Measurements from ENCODE around the gene MBD3L1.

The MBD3L1 gene

DNA sequence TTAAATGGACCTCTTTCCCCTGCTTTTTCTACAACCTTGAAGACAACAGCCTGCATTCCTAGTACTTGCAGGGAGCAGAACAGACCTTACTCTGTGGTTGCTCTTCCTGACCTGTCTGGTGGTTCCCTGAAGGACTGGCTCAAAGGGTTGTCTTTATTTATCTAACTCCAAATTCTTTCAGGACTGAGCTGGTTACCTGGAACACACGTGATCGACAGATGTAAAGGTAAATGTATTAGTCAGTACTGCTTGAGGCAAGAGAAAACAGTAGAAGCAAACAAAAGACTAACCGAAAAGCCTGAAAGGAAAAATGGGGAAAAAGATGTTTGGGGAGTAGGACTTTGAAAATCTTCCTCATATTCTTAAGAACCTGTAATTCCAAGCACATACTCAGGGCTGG lies 18.0 kb upstream of the MBD3L1 start:
- TF ChIP-seq EZH2phosphoT487 (IDR thresholded peaks at IDR 0.05; ENCODE audit: low read depth), result no peak
- TF ChIP-seq, protein P1, sequence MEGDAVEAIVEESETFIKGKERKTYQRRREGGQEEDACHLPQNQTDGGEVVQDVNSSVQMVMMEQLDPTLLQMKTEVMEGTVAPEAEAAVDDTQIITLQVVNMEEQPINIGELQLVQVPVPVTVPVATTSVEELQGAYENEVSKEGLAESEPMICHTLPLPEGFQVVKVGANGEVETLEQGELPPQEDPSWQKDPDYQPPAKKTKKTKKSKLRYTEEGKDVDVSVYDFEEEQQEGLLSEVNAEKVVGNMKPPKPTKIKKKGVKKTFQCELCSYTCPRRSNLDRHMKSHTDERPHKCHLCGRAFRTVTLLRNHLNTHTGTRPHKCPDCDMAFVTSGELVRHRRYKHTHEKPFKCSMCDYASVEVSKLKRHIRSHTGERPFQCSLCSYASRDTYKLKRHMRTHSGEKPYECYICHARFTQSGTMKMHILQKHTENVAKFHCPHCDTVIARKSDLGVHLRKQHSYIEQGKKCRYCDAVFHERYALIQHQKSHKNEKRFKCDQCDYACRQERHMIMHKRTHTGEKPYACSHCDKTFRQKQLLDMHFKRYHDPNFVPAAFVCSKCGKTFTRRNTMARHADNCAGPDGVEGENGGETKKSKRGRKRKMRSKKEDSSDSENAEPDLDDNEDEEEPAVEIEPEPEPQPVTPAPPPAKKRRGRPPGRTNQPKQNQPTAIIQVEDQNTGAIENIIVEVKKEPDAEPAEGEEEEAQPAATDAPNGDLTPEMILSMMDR (IDR thresholded peaks at IDR 0.05; ENCODE audit: low read depth, low read length), result no peak
- H3K4me1 ChIP-seq (ENCODE audit: low read length), result no peaks in the 10 kb centered on the region
- no peak overlapping the region for H2AFZ ChIP-seq (ENCODE audit: low read depth, low read length)
- H4K20me1 ChIP-seq (ENCODE audit: insufficient read depth, low read length), result no peaks in the 10 kb centered on the region
- H3K9me3 ChIP-seq (ENCODE audit: insufficient read depth, low read length), result peaks cover 46% of the 10 kb centered on the region
- H3K36me3 ChIP-seq (replicated peaks; ENCODE audit: low read depth, low read length), result no peaks in the 10 kb centered on the region
- no peak overlapping the region for H3K9ac ChIP-seq (ENCODE audit: low read length)
- no peaks in the 10 kb centered on the region for H3K27me3 ChIP-seq (ENCODE audit: low read depth, low read length)
- H3K79me2 ChIP-seq (ENCODE audit: low read length), result no peaks in the 10 kb centered on the region
- no peak overlapping the region for H3K4me2 ChIP-seq (ENCODE audit: low read length)
- H3K27ac ChIP-seq (ENCODE audit: low read length), result no peak overlapping the region
- H3K4me3 ChIP-seq (ENCODE audit: low read length), result no peak overlapping the region

DNA sequence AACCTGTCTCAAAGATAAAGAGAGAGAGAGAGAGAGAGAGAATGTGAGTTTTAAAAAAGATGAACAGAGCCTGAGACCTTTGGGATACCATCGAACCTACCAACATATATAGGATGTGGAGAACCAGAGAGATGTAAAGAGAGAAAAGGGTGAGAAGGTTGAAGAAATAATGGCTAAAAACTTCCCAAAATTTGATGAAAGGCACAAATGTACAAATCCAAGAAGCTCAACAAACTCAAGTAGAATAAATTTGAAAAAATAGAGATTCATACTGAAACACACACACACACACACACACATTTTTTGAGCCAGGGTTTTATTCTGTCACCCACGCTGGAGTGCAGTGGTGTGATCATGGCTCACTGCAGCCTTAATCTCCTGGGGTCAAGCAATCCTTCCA lies 16.4 kb upstream of the MBD3L1 start:
- Histone ChIP-seq H4K20me1 (ENCODE audit: insufficient read depth, low read length) (no peaks in the 10 kb centered on the region), H3K4me1 (ENCODE audit: low read length) (no peaks in the 10 kb centered on the region), H3K9ac (ENCODE audit: low read length) (no peak overlapping the region), H3K27ac (ENCODE audit: low read length) (no peak overlapping the region), H3K79me2 (ENCODE audit: low read length) (no peaks in the 10 kb centered on the region), H3K4me2 (ENCODE audit: low read length) (no peak overlapping the region), H2AFZ (ENCODE audit: low read depth, low read length) (no peak overlapping the region), H3K9me3 (ENCODE audit: insufficient read depth, low read length) (peaks cover 35% of the 10 kb centered on the region), H3K27me3 (ENCODE audit: low read depth, low read length) (no peaks in the 10 kb centered on the region), H3K4me3 (ENCODE audit: low read length) (no peak overlapping the region), H3K36me3 (replicated peaks; ENCODE audit: low read depth, low read length) (no peaks in the 10 kb centered on the region)
- TF ChIP-seq, protein P1 (IDR thresholded peaks at IDR 0.05; ENCODE audit: low read depth, low read length), result no peak
- no peak for TF ChIP-seq EZH2phosphoT487 (IDR thresholded peaks at IDR 0.05; ENCODE audit: low read depth)

GRCh38 chr19:8820234-8820633 lies 11.9 kb upstream of the MBD3L1 start:
- no peaks in the 10 kb centered on the region for H3K79me2 ChIP-seq (ENCODE audit: low read length)
- H3K27me3 ChIP-seq (ENCODE audit: low read depth, low read length), result no peaks in the 10 kb centered on the region
- no peak overlapping the region for H3K4me2 ChIP-seq (ENCODE audit: low read length)
- no peak overlapping the region for H3K27ac ChIP-seq (ENCODE audit: low read length)
- H3K4me1 ChIP-seq (ENCODE audit: low read length), result no peaks in the 10 kb centered on the region
- no peak overlapping the region for H3K4me3 ChIP-seq (ENCODE audit: low read length)
- H4K20me1 ChIP-seq (ENCODE audit: insufficient read depth, low read length), result no peaks in the 10 kb centered on the region
- no peak overlapping the region for H2AFZ ChIP-seq (ENCODE audit: low read depth, low read length)
- H3K9ac ChIP-seq (ENCODE audit: low read length), result no peak overlapping the region
- 0 out of 2 replicates have a peak, but pooled peaks cover 6% of the 10 kb centered on the region for H3K9me3 ChIP-seq (ENCODE audit: insufficient read depth, low read length)
- no peaks in the 10 kb centered on the region for H3K36me3 ChIP-seq (replicated peaks; ENCODE audit: low read depth, low read length)
- TF ChIP-seq EZH2phosphoT487 (IDR thresholded peaks at IDR 0.05; ENCODE audit: low read depth), result no peak
- TF ChIP-seq, protein P1 (IDR thresholded peaks at IDR 0.05; ENCODE audit: low read depth, low read length), result no peak

DNA sequence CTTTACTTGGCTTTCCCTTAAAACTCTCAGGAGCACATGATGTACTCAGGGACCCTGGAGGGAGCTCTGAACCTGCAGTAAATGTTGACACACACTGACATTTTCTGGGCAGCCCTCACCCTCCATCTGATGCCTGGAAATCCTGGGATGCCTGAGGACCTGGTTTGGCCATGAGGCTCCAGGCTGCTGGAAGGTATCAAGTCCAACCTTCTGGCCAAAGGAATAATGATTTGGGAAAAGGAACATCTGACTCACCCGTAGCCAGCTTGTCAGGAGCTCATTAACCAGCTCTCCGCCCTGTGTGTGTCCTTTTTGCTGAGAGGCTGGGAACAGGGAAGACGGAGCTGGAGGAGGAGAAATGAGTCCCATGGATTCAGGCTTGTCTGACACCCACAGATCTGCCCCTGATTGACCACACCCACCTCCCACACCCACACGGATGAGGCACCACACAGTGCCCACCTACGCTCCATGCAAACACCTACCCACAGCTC lies 10.4 kb upstream of the MBD3L1 start:
- no peak overlapping the region for H3K9ac ChIP-seq (ENCODE audit: low read length)
- no peak for TF ChIP-seq EZH2phosphoT487 (IDR thresholded peaks at IDR 0.05; ENCODE audit: low read depth)
- TF ChIP-seq, protein P1 (IDR thresholded peaks at IDR 0.05; ENCODE audit: low read depth, low read length), result no peak
- H4K20me1 ChIP-seq (ENCODE audit: insufficient read depth, low read length), result no peaks in the 10 kb centered on the region
- no peak overlapping the region for H3K4me2 ChIP-seq (ENCODE audit: low read length)
- H3K27ac ChIP-seq (ENCODE audit: low read length), result no peak overlapping the region
- H3K4me3 ChIP-seq (ENCODE audit: low read length), result no peak overlapping the region
- H3K27me3 ChIP-seq (ENCODE audit: low read depth, low read length), result no peaks in the 10 kb centered on the region
- no peak overlapping the region for H2AFZ ChIP-seq (ENCODE audit: low read depth, low read length)
- H3K9me3 ChIP-seq (ENCODE audit: insufficient read depth, low read length), result 0 out of 2 replicates have a peak, but pooled peaks cover 3% of the 10 kb centered on the region
- no peaks in the 10 kb centered on the region for H3K36me3 ChIP-seq (replicated peaks; ENCODE audit: low read depth, low read length)
- no peaks in the 10 kb centered on the region for H3K4me1 ChIP-seq (ENCODE audit: low read length)
- H3K79me2 ChIP-seq (ENCODE audit: low read length), result no peaks in the 10 kb centered on the region
